22Rv1 (cell line): ENCODE results near the gene ICE2.

Experiments
- CTCF ChIP-seq: fragments of 450-650 bp; IDR thresholded peaks from 2 replicates; pipeline ENCODE4 v1.5.1; 2017; ENCODE audit warnings: mild to moderate bottlenecking
- ZFX ChIP-seq: fragments of 450-650 bp; IDR thresholded peaks from 2 replicates; pipeline ENCODE4 v1.6.1; 2017; ENCODE audit warnings: antibody characterized with exemption, borderline replicate concordance

GRCh38 chr15:60425461-60425860, 53.5 kb downstream of the ICE2 start:
- TF ChIP-seq CTCF: no peak
- TF ChIP-seq ZFX: no peak
